NOMO-1 treated with DMSO at 0.1 percent for 48 hours (cell line): ENCODE measurements around the gene ELAVL4.
"Not testable (repeated sequence)": the region's sequence is repeated elsewhere in the genome, so short reads cannot be mapped to it uniquely, and the experiment has no call there.

ENCODE experiments used
- DNase-seq: peaks from one replicate; lab custom pipeline; 2025; ENCODE audit not compliant: unreplicated experiment; lab: John Stamatoyannopoulos, UW

ELAVL4 gene

GRCh38 chr1:50123071-50123470, 14.4 kb downstream of the ELAVL4 start:
- DNase-seq: peak; percentile 8

- no peak for DNase-seq
These were observed 18.4 kb downstream of the ELAVL4 start for GRCh38 chr1:50126927-50127715.

DNA sequence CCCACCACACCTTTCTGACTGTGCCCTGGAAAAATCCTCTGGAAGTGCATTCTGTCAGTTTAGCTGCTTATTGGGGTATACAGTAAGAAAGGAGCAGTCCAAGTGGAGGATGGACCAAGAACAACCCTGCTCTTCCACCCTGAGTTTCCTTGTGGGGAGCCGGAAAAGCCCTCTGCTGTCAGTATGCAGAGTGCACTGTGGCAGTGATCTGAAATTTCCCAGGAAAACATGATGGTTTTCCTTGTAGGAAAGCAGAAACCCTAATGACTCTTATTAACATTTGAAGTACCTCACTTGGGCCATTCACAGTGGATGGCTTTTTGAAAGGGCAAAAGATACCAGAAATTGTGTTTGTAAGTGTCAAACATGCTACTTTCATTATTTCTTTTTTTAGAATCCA, 20.5 kb downstream of the ELAVL4 start:
- DNase-seq: no peak

DNA sequence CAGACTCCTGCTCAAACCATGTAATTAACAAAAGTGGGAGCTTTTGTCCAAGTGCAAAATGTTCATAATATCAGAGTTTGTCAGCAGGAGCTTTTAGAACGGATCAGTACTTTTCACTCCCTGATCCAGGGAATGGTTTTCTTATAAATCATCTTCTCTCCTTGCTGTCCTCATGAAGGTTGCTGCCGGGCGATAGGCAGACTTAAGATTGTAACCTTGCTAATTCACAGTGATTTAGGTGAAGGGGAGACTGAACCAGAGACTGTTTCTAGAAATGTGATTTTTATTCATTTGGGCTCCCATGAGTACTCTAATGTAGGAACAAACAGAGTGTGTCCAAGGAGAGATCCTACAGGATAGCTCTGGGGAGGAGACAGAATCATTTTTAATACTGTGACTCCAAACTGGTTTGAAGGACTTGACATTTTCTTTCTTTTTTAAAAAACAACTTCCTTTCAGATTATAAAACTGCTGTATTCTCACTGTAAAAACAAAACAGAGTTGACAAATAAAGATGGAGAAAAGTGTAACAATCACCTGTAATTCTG, 23.7 kb downstream of the ELAVL4 start:
- no peak for DNase-seq

DNA sequence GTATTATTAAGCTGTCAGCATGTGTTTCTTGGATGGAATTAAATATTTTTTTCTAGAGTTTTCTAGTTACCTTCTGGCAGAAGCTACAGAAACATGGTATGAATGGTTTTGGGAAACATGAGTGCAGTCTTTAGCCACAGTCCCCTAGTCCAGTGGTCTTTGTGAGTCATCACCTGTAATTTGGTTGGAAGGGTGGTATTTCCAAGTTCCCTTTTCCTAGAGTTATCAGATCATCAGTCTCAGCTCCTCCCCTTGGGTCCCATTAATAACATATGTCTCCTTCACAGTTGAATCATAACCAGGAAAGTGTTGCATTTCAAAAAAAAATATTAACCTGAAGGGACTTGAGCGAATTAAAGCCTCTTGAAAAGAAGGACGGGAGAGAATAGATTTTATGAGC, 27.0 kb downstream of the ELAVL4 start:
- no peak for DNase-seq

DNA sequence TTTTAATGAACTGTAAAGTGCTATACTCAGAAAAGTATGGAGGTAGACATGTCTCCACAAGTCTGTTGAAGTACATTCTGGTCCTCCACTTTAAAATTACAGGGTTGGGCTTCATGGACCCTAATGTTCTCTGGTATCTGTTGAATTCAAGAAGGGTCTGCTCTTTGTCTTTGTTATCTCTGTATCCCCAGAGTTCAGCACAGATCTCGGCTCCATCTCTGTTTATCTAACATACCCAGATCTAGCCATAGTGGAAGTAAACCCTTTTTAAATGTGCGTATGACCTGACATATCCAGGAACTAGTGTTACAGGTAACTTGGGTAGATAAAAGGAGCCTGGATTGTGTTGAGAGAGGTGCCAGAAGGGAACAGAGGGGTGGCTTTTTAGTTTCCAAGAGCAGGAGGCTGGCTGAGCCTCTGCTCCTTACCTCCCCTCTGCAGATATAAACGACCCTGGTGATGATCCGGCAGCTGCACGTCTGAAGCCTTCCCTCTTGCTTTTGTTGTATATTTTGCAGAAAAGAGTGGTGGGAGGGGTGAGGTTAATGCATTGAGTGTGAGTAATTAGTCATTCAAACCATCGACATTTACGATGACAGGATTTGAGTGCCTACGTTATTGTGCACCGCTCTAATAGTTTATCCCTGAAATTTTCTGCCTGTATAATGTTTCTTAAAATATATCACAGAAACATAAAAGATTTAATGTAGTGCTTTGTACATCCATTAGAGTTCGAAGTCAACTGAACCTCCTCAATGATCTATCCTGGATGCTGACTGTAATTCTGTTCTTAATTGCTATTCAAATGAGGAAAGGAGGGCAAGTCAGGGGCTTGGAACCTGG, 30.8 kb downstream of the ELAVL4 start:
- DNase-seq: no peak

DNA sequence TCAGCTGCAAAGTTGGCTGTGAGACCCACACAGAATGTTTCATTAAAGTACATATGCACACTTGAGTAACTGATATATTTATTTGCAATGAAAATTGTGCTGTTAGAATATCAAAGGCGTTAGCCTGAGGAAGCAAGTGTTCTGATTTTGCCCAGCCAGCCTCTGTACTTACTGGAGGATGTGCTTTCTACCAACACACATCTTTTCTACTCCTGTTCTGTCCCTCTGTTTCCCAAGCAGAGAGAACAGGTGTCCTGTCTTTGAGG, 31.4 kb downstream of the ELAVL4 start:
- no peak for DNase-seq

GRCh38 chr1:50147191-50147850, 38.6 kb downstream of the ELAVL4 start:
- no peak for DNase-seq

DNA sequence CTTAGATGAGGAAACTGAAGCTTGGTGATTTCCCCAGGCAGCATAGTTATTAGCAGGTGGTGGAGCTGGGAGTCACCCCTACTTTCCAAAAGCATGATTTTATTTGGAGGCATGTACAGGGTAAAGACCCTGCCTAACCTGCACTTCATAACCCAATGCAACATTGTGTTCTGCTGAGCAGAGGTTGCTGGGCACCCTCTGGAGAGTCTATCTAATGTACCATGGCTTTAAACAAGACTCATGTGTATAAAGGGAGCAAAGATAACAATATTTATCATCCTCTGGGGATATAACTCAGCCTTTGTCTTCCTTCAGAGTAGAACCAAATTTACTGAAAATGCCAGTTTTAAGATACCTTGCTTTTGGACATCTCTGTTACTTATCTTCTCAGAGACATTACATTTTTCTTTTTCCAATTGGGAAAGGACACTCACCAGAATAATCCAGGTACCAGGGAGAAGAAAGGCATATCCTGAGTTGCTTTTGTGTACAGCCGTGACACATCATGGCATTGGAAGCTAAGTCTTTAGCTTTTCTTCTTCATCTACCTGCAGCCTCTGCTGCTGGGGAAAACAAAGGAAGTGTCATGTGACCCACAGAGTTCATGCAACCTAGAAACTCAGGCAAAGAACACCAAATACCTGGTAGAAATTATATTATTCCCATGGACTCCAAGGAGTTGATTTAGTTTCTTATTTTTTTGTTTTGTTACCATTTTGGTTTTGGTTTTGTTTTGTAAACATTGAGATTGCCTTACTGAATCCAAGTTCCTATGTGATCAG, 39.6 kb downstream of the ELAVL4 start:
- no peak for DNase-seq

DNA sequence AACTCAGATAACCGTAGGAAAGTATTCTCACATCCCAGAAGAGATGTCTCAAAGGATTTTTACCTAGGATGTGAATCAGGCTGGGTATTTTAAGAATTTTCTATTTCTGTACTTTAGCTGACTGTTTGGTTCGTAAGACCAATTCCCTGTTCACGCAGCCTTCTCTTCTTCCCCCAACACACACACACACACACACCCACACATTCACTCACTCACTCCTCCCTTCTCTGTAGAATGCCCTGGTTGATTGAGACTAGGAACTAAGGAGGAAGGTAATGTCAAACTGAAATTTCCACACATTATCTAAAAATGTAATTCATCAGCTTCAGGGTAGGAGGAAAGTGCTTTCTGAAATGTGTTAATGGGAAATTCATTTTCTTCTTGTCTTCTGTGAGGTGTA, 43.5 kb downstream of the ELAVL4 start:
- no peak for DNase-seq

- DNase-seq: no peak
These were observed 46.8 kb downstream of the ELAVL4 start for GRCh38 chr1:50155541-50155940.

DNA sequence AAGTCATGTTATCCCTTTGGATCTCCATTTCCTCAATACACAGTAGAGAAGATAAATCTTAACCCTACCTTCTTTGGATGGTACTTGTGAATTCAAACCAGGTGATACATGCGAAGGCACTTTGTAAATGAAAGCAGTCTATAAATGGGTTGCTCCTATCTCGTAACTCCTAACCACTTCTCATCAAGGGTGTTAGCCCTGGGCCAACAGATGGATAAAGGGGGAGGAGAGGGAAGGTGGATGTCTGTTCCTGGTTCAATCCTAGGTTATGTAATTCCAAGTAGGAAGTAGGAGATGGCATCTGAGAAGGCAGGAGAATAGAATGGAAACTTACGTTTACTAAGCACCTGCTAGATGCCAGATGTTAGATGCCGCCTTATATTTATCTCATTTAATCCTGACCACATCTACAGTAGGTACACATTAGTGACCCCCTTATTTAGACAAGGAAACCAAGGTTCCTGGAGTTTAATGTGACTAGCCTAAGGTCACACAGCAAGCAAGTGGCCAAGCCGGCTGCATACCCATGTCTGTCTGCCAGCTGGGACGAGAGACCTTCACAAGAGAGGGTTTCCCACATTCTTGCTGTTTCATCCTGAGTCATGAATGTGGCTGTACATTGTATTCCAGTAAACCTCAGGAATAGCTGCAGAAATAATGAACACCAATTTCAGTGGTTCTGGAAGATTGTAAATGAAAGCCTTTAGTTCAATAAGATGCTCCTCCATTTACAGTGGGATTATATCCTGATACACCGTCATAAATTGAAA, 47.7 kb downstream of the ELAVL4 start:
- DNase-seq: no peak

DNA sequence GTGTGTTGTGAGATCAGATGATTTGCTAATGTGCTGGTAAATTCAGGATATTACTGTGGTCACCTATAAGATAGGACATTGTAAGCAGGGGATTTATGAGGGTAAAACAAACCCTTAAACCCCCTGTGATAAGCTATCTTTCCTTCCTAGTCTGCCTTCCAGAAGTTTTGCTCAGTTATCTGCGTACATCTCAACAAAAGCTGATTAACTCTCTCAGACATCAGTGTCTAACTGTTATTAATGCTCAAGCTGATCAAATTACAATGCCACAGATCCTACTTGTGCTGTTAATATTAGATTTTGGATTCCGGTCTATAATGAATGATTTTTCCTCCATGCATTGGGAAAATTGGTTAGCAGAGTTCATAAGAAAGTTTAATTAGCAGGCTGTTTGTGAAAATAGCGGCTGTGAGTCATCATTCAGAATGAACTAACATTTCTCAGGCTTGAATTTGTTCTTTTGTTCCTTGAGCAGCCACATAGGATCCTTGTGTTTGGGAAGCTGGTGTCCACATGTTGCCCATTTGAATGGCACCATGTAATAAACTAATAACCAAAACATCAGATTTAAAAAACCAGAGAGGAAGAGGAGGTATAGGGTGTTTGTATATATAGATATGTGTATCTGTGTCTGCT, 48.7 kb downstream of the ELAVL4 start:
- no peak for DNase-seq

GRCh38 chr1:50158421-50158820, 49.7 kb downstream of the ELAVL4 start:
- DNase-seq: no peak

GRCh38 chr1:50163680-50164079, 55.0 kb downstream of the ELAVL4 start:
- DNase-seq: no peak

DNA sequence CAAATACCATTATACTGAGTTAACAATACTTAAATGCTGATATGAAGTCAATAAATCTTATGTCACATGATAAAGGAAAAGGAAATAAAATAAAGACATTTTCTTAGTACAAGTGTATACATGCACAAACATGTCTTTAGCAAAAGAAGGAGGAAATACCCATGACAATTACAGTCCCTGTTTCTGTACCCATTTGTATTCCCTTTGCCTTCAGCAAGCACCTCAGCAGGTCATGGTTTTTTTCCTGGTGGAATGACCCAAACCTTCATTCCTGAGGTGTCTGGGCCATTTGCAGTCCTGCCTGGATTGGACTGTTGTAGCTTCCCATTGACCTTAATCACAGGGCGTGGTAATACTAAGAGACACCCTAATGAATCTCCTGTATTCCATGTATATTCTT, 57.6 kb downstream of the ELAVL4 start:
- DNase-seq: not testable (repeated sequence)

GRCh38 chr1:50172299-50172698, 63.6 kb downstream of the ELAVL4 start:
- DNase-seq: no peak

GRCh38 chr1:50174101-50174500, 65.4 kb downstream of the ELAVL4 start:
- no peak for DNase-seq

DNA sequence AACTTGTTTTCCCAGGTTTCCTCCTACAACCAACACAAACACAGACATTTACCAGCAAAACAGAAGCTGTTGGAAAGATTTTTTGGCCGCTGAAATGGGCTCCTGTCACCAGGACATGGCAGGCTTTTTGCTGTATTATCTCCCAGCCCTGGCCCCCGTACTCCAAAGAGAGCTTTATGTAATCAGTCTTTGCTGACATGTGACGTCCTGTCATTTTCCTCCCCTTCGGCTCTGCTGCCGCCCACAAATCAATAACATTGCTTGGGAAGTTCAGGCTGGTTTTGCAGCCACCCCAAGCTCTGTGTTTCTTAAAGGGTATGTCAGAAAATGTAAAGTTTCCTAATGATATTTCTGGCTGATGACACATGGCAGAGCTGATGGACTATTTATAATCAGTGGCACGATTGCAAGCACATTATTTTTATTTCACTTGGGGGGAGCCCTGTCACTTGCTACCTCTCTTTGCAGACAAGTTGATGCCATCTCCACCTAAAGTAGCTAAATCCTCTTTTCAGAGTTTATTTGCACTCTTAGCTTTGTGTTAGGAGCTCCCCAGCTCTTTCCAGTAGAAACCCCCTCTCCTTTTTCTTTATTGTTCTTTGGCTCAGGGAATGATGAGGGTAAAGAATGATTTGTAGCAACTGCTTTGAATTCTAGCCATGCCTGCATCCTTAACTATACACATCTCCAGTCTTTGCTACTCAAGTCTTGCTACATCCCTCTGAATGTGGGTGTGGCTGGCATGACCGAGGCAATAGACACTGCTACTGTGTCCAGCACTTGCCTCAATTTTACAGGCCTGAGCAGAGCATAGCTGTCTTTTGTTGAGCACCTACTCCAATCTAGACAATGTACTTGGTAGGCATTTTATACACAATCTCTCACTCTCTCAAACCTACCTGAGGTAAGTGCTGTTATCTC, 67.3 kb downstream of the ELAVL4 start:
- DNase-seq: no peak
